ENCODE results near the gene CPTP. TPM values are rescaled to one million over a fixed set of nuclear protein-coding genes. Genes with fewer than 3 reads are reported as not detected.

The CPTP gene
- total RNA-seq, 1 experiment from 2014 or later: 14.0 TPM

DNA sequence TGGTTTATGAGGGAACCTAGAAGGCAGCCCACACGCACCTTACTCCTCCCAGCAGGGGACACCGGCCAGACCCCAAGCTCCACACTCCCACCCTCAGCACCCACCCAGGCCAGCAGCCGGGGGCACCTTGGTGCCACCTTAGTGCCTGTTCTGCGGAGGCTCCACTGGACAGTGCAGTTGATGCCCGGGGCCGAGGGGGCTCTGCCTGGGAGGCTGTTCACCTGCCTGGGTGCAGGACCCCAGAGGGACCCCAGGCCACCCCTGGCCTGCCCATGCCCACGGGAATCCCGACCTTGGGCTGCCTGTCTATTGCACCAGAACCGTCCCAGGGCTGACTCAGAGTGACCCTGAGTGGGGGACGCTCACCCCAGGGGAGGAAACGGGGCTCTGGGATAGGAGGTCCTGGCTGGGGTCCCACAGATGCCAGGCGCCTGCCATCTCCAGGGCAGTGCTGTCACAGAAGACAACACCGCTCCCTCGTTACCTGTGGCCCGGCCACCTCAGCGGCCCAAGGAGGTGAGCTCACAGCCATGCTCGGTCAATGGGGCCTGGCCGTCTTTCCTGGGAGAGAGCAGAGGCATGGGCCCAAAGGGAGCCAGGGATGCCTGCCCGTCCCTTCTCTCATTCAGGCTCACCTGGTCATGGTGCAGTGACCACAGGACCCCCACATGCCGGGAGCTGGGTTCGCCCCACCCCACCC, 43.7 kb upstream of the CPTP start:
- Histone ChIP-seq H3K27ac (ENCODE audit: insufficient read length, low read depth, low read length) (no peak overlapping the region), H4K20me1 (ENCODE audit: control insufficient read depth, insufficient read depth, insufficient read length) (no peaks in the 10 kb centered on the region), H3K14ac (ENCODE audit: insufficient read depth, low read length) (no peak overlapping the region; the same call in 1 of the 2 replicates), H3K18ac (ENCODE audit: insufficient read length, low read depth, low read length) (no peak overlapping the region), H2BK5ac (ENCODE audit: insufficient read length, low read length) (no peak overlapping the region), H3K23me2 (ENCODE audit: insufficient read length, low read depth, low read length, poor library complexity, severe bottlenecking) (no peaks in the 10 kb centered on the region), H3K27me3 (ENCODE audit: insufficient read depth, low read length) (no peaks in the 10 kb centered on the region), H3K23ac (ENCODE audit: insufficient read length, low read depth, low read length) (no peak overlapping the region), H4K5ac (ENCODE audit: insufficient read length, low read depth, low read length) (no peak overlapping the region), H3K79me2 (ENCODE audit: insufficient read depth, low read length) (no peaks in the 10 kb centered on the region), H3K4me2 (ENCODE audit: insufficient read depth, insufficient read length, low read length) (no peak overlapping the region), H3K9me3 (ENCODE audit: control insufficient read depth, low read depth, low read length) (no peaks in the 10 kb centered on the region), H2BK15ac (ENCODE audit: low read depth, low read length) (no peak overlapping the region), H3K79me1 (ENCODE audit: insufficient read depth, low read depth, low read length, poor library complexity, severe bottlenecking) (no peaks in the 10 kb centered on the region), H2BK20ac (ENCODE audit: low read depth, low read length, poor library complexity, severe bottlenecking) (no peak overlapping the region), H3K9ac (ENCODE audit: extremely low read depth, insufficient read length, low read length) (no peak overlapping the region), H4K8ac (replicated peaks; ENCODE audit: insufficient read length, low read depth, low read length) (no peak overlapping the region), H2AK5ac (ENCODE audit: insufficient read length, low read length) (no peak overlapping the region), H3T11ph (ENCODE audit: low read length) (no peak overlapping the region), H4K91ac (ENCODE audit: insufficient read length, low read depth, low read length) (no peak overlapping the region), H2BK12ac (ENCODE audit: insufficient read length, low read depth, low read length) (no peak overlapping the region), H3K4me1 (ENCODE audit: insufficient read depth, low read length) (no peaks in the 10 kb centered on the region), H3K56ac (ENCODE audit: insufficient read length, low read depth, low read length) (no peak overlapping the region), H2AFZ (ENCODE audit: low read length) (no peak overlapping the region), H2BK120ac (ENCODE audit: low read depth, low read length, poor library complexity, severe bottlenecking) (no peak overlapping the region), H3K4ac (ENCODE audit: low read depth, low read length) (no peak overlapping the region)
- WGBS (ENCODE audit: extremely low coverage, insufficient read length, low lambda C conversion rate): no CpG with 5 or more reads among the region's 21 CpGs
- Mint-ChIP-seq H3K27ac (peak overlapping the region in 1 of 3 experiments; percentile 35; a peak in 1 of 7 replicates), H3K9me3 (no peaks in the 10 kb centered on the region; a peak in 1 of 5 replicates), H3K4me1 (0 out of 4 replicates have a peak, but pooled peaks cover 0 to 5% of the 10 kb centered on the region in 2 experiments), H3K36me3 (ENCODE audit: insufficient read depth in 1 of 3, low read depth in 3 of 3) (no peaks in the 10 kb centered on the region), H3K27me3 (ENCODE audit: low read depth) (peaks cover 6% of the 10 kb centered on the region), H3K4me3 (no peak overlapping the region)
- TF ChIP-seq, protein P1, sequence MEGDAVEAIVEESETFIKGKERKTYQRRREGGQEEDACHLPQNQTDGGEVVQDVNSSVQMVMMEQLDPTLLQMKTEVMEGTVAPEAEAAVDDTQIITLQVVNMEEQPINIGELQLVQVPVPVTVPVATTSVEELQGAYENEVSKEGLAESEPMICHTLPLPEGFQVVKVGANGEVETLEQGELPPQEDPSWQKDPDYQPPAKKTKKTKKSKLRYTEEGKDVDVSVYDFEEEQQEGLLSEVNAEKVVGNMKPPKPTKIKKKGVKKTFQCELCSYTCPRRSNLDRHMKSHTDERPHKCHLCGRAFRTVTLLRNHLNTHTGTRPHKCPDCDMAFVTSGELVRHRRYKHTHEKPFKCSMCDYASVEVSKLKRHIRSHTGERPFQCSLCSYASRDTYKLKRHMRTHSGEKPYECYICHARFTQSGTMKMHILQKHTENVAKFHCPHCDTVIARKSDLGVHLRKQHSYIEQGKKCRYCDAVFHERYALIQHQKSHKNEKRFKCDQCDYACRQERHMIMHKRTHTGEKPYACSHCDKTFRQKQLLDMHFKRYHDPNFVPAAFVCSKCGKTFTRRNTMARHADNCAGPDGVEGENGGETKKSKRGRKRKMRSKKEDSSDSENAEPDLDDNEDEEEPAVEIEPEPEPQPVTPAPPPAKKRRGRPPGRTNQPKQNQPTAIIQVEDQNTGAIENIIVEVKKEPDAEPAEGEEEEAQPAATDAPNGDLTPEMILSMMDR (conservative IDR thresholded peaks at IDR 0.05): no peak
- no peak for DNase-seq
